IMR-90 (cell line): ENCODE data around the gene MPZ. TPM values are rescaled to one million over a fixed set of nuclear protein-coding genes. Genes with fewer than 3 reads are reported as not detected.

Source experiments
- polyA plus RNA-seq, 3 experiments: library from polyadenylated mRNA; depleted of rRNA; stranded (reverse); fragments of >200 nt; gene quantifications; 2 replicates each; pipeline ENCODE4 v1.2.3, GENCODE V29; 2012; ENCODE audit warnings: low replicate concordance in 1 of 3
- total RNA-seq: library from RNA; depleted of rRNA; stranded (reverse); fragments of >200 nt; gene quantifications from 2 replicates; pipeline ENCODE4 v1.2.3, GENCODE V29; 2012; rRNA removed

MPZ gene
- total and polyA plus RNA-seq, 2 of the 4 experiments (the other 2 are of a cell fraction), result 0.18 to 0.96 TPM

Other genes with a start within 250 kb of the MPZ start
- not detected in 2 replicates for gene ARHGAP30, start 240.1 kb downstream of the MPZ start, total RNA-seq
- 0.02 and 0.03 TPM in 2 replicates for gene ARHGAP30, start 240.1 kb downstream of the MPZ start, polyA plus RNA-seq (2012; rRNA removed)
- under 0.01 and 0.18 TPM in 2 replicates for gene NECTIN4, start 220.4 kb downstream of the MPZ start, total RNA-seq
- gene NECTIN4, start 220.4 kb downstream of the MPZ start, polyA plus RNA-seq (2012; rRNA removed), result 0.13 and 0.24 TPM in 2 replicates
- gene KLHDC9, start 211.6 kb downstream of the MPZ start, total RNA-seq, result 0.18 TPM in 1 of 2 replicates, not detected in the other
- gene KLHDC9, start 211.6 kb downstream of the MPZ start, polyA plus RNA-seq (2012; rRNA removed), result 0.70 and 1.1 TPM in 2 replicates
- 62.4 and 166 TPM in 2 replicates for gene PFDN2, start 191.9 kb downstream of the MPZ start, total RNA-seq
- 179 and 180 TPM in 2 replicates for gene PFDN2, start 191.9 kb downstream of the MPZ start, polyA plus RNA-seq (2012; rRNA removed)
- gene NIT1, start 191.9 kb downstream of the MPZ start, total RNA-seq, result 22.8 TPM in 2 replicates
- gene NIT1, start 191.9 kb downstream of the MPZ start, polyA plus RNA-seq (2012; rRNA removed), result 33.2 and 33.6 TPM in 2 replicates
- 35.3 and 47.9 TPM in 2 replicates for gene DEDD, start 177.3 kb downstream of the MPZ start, total RNA-seq
- 40.2 and 47.1 TPM in 2 replicates for gene DEDD, start 177.3 kb downstream of the MPZ start, polyA plus RNA-seq (2012; rRNA removed)
- gene UFC1, start 156.0 kb downstream of the MPZ start, total RNA-seq, result 134 and 137 TPM in 2 replicates
- gene UFC1, start 156.0 kb downstream of the MPZ start, polyA plus RNA-seq (2012; rRNA removed), result 113 and 140 TPM in 2 replicates
- 3.3 and 6.3 TPM in 2 replicates for gene USP21, start 150.5 kb downstream of the MPZ start, total RNA-seq
- gene USP21, start 150.5 kb downstream of the MPZ start, polyA plus RNA-seq (2012; rRNA removed), result 23.8 and 24.7 TPM in 2 replicates
- gene PPOX, start 143.5 kb downstream of the MPZ start, total RNA-seq, result 6.1 TPM in 2 replicates
- gene PPOX, start 143.5 kb downstream of the MPZ start, polyA plus RNA-seq (2012; rRNA removed), result 14.3 and 14.8 TPM in 2 replicates
- gene B4GALT3, start 132.5 kb downstream of the MPZ start, total RNA-seq, result 11.4 and 19.9 TPM in 2 replicates
- 36.0 and 41.5 TPM in 2 replicates for gene B4GALT3, start 132.5 kb downstream of the MPZ start, polyA plus RNA-seq (2012; rRNA removed)
- gene ADAMTS4, start 110.9 kb downstream of the MPZ start, total RNA-seq, result 0.28 and 0.72 TPM in 2 replicates
- 0.39 and 0.40 TPM in 2 replicates for gene ADAMTS4, start 110.9 kb downstream of the MPZ start, polyA plus RNA-seq (2012; rRNA removed)
- gene NDUFS2, start 107.6 kb downstream of the MPZ start, total RNA-seq, result 85.5 and 122 TPM in 2 replicates
- gene NDUFS2, start 107.6 kb downstream of the MPZ start, polyA plus RNA-seq (2012; rRNA removed), result 101 and 103 TPM in 2 replicates
- not detected in 2 replicates for gene FCER1G, start 94.7 kb downstream of the MPZ start, total RNA-seq
- gene FCER1G, start 94.7 kb downstream of the MPZ start, polyA plus RNA-seq (2012; rRNA removed), result 0.44 and 0.57 TPM in 2 replicates
- not detected in 2 replicates for gene APOA2, start 86.3 kb downstream of the MPZ start, total RNA-seq
- gene APOA2, start 86.3 kb downstream of the MPZ start, polyA plus RNA-seq (2012; rRNA removed), result not detected in 2 replicates
- gene TOMM40L, start 83.9 kb downstream of the MPZ start, total RNA-seq, result 11.4 and 12.5 TPM in 2 replicates
- 7.7 and 7.9 TPM in 2 replicates for gene TOMM40L, start 83.9 kb downstream of the MPZ start, polyA plus RNA-seq (2012; rRNA removed)
- gene NR1I3, start 71.8 kb downstream of the MPZ start, total RNA-seq, result not detected in 2 replicates
- not detected in 2 replicates for gene NR1I3, start 71.8 kb downstream of the MPZ start, polyA plus RNA-seq (2012; rRNA removed)
- gene PCP4L1, start 51.2 kb downstream of the MPZ start, total RNA-seq, result not detected in 2 replicates
- gene PCP4L1, start 51.2 kb downstream of the MPZ start, polyA plus RNA-seq (2012; rRNA removed), result not detected in 2 replicates
- gene SDHC, start 4.4 kb upstream of the MPZ start, total RNA-seq, result 36.1 and 158 TPM in 2 replicates
- gene SDHC, start 4.4 kb upstream of the MPZ start, polyA plus RNA-seq (2012; rRNA removed), result 155 and 235 TPM in 2 replicates
- gene CFAP126, start 57.9 kb upstream of the MPZ start, total RNA-seq, result not detected in 2 replicates
- gene CFAP126, start 57.9 kb upstream of the MPZ start, polyA plus RNA-seq (2012; rRNA removed), result not detected in 2 replicates
- 0.18 and 0.28 TPM in 2 replicates for gene FCGR2A, start 195.5 kb upstream of the MPZ start, total RNA-seq
- gene FCGR2A, start 195.5 kb upstream of the MPZ start, polyA plus RNA-seq (2012; rRNA removed), result 0.56 and 0.94 TPM in 2 replicates
- 0.54 and 0.56 TPM in 2 replicates for gene HSPA6, start 214.6 kb upstream of the MPZ start, total RNA-seq
- 0.50 and 0.67 TPM in 2 replicates for gene HSPA6, start 214.6 kb upstream of the MPZ start, polyA plus RNA-seq (2012; rRNA removed)
- not detected in 2 replicates for gene FCGR3A, start 239.8 kb upstream of the MPZ start, total RNA-seq
- gene FCGR3A, start 239.8 kb upstream of the MPZ start, polyA plus RNA-seq (2012; rRNA removed), result not detected in 2 replicates